Stimulated activated naive B cell treated with anti-CD40 and anti-IgM and Interleukin-4, amounts not matched to agents 10 μg/mL and 1 μg/mL and 100 μg/mL, for 72 hours (primary cell): ENCODE data around the gene HSPA8.
A peak's percentile ranks its signal among the peaks of the same experiment; 100 is the strongest.
"Not testable (repeated sequence)": the region's sequence is repeated elsewhere in the genome, so short reads cannot be mapped to it uniquely, and the experiment has no call there.

Source experiments
- ATAC-seq, 2 donors: fragments of 150-1000 bp; cut with Tn5 transposase; replicated peaks; 2 replicates each; pipeline ENCODE4 v1.10.0; 2021; ENCODE audit warnings: moderate library complexity in 1 of 2
- DNase-seq: peaks from one replicate; pipeline ENCODE4 v3.0.0; 2021
- H3K27ac Mint-ChIP-seq: one replicate; pipeline ENCODE4 v1.8.0; 2022; ENCODE audit warnings: mild to moderate bottlenecking, mixed read lengths
- H3K27me3 Mint-ChIP-seq, 2 donors: one replicate each; pipeline ENCODE4 v1.8.0; 2022; ENCODE audit warnings: mixed read lengths in 2 of 2
- H3K36me3 Mint-ChIP-seq, 2 donors: one replicate each; pipeline ENCODE4 v1.8.0; 2022; ENCODE audit warnings: mixed read lengths in 2 of 2, mild to moderate bottlenecking in 1 of 2
- H3K4me1 Mint-ChIP-seq, 2 donors: one replicate each; pipeline ENCODE4 v1.8.0; 2022; ENCODE audit warnings: mixed read lengths in 2 of 2, mild to moderate bottlenecking in 1 of 2
- H3K4me3 Mint-ChIP-seq, 2 donors: one replicate each; pipeline ENCODE4 v1.8.0; 2022; ENCODE audit warnings: mild to moderate bottlenecking in 2 of 2, mixed read lengths in 2 of 2, moderate library complexity in 1 of 2
- H3K9me3 Mint-ChIP-seq, 2 donors: one replicate each; pipeline ENCODE4 v1.8.0; 2022; ENCODE audit warnings: mixed read lengths in 2 of 2, mild to moderate bottlenecking in 1 of 2

Gene HSPA8

GRCh38 chr11:123061403-123062157 lies at the start of gene HSPA8:
Gene HSPA8 (minus strand): TSS chr11:123062136. CDS start chr11:123061324, 812 bp downstream.
- peak; percentile 43 for DNase-seq
- peaks cover 0 to 2% of the 10 kb centered on the region in 2 donors for H3K9me3 Mint-ChIP-seq
- peak within 1 kb of the TSS; percentile 100 for H3K27ac Mint-ChIP-seq
- no peaks in the 10 kb centered on the region for H3K27me3 Mint-ChIP-seq
- ATAC-seq = peak; percentile 13 to 15
- H3K4me1 Mint-ChIP-seq = peaks cover 30 to 62% of the 10 kb centered on the region in 2 donors
- peak within 1 kb of the TSS; percentile 97 to 99 for H3K4me3 Mint-ChIP-seq
- H3K36me3 Mint-ChIP-seq = peaks cover 50 to 58% of the 10 kb centered on the region in 2 donors

- peaks cover 17 to 19% of the 10 kb centered on the region in 2 donors for H3K27me3 Mint-ChIP-seq
- no peak for DNase-seq
These were observed 49.5 kb upstream of the HSPA8 start for GRCh38 chr11:123111465-123111864.

GRCh38 chr11:123110397-123110796 lies 48.5 kb upstream of the HSPA8 start:
- no peaks in the 10 kb centered on the region for H3K4me1 Mint-ChIP-seq
- ATAC-seq = no peak
- H3K27ac Mint-ChIP-seq = no peak overlapping the region
- H3K9me3 Mint-ChIP-seq = no peaks in the 10 kb centered on the region
- DNase-seq = no peak
- H3K36me3 Mint-ChIP-seq = no peaks in the 10 kb centered on the region
- H3K27me3 Mint-ChIP-seq = peaks cover 17 to 19% of the 10 kb centered on the region in 2 donors
- H3K4me3 Mint-ChIP-seq = no peak overlapping the region

More at GRCh38 chr11:123111465-123111864, 49.5 kb upstream of the HSPA8 start:
- H3K36me3 Mint-ChIP-seq = peaks cover 0 to 2% of the 10 kb centered on the region in 2 donors
- peaks cover 2 to 5% of the 10 kb centered on the region in 2 donors for H3K9me3 Mint-ChIP-seq
- H3K4me3 Mint-ChIP-seq = no peak overlapping the region
- peak; percentile 56 to 58 for ATAC-seq
- no peak overlapping the region for H3K27ac Mint-ChIP-seq
- H3K4me1 Mint-ChIP-seq = no peaks in the 10 kb centered on the region

GRCh38 chr11:123107945-123108495 lies 46.1 kb upstream of the HSPA8 start:
- H3K27me3 Mint-ChIP-seq = peaks cover 17 to 19% of the 10 kb centered on the region in 2 donors
- no peaks in the 10 kb centered on the region for H3K36me3 Mint-ChIP-seq
- H3K4me1 Mint-ChIP-seq = no peaks in the 10 kb centered on the region
- no peaks in the 10 kb centered on the region for H3K9me3 Mint-ChIP-seq
- ATAC-seq = no peak
- no peak overlapping the region for H3K27ac Mint-ChIP-seq
- H3K4me3 Mint-ChIP-seq = no peak overlapping the region
- DNase-seq = no peak

GRCh38 chr11:123104697-123105096 lies 42.8 kb upstream of the HSPA8 start:
- Mint-ChIP-seq H3K27me3 (peaks cover 20 to 26% of the 10 kb centered on the region in 2 donors), H3K27ac (no peak overlapping the region), H3K9me3 (no peaks in the 10 kb centered on the region), H3K4me1 (no peaks in the 10 kb centered on the region), H3K36me3 (no peaks in the 10 kb centered on the region), H3K4me3 (no peak overlapping the region)
- ATAC-seq (no peak), DNase-seq (no peak)

- ATAC-seq = peak; percentile 25 to 41
- no peak for DNase-seq
- H3K27ac Mint-ChIP-seq = no peak overlapping the region
- H3K36me3 Mint-ChIP-seq = no peaks in the 10 kb centered on the region
- H3K9me3 Mint-ChIP-seq = no peaks in the 10 kb centered on the region
- H3K27me3 Mint-ChIP-seq = peaks cover 16 to 18% of the 10 kb centered on the region in 2 donors
- H3K4me3 Mint-ChIP-seq = no peak overlapping the region
- H3K4me1 Mint-ChIP-seq = no peaks in the 10 kb centered on the region
These were observed 41.5 kb upstream of the HSPA8 start for GRCh38 chr11:123103326-123103980.

- no peak overlapping the region for H3K4me3 Mint-ChIP-seq
- no peak for ATAC-seq
These were observed 38.6 kb upstream of the HSPA8 start for GRCh38 chr11:123100379-123101085.

GRCh38 chr11:123098990-123099389 lies 37.1 kb upstream of the HSPA8 start:
- peaks cover 9% of the 10 kb centered on the region in 2 donors for H3K27me3 Mint-ChIP-seq
- DNase-seq = no peak
- no peaks in the 10 kb centered on the region for H3K4me1 Mint-ChIP-seq
- no peak overlapping the region for H3K4me3 Mint-ChIP-seq
- H3K9me3 Mint-ChIP-seq = no peaks in the 10 kb centered on the region
- ATAC-seq = no peak
- H3K36me3 Mint-ChIP-seq = no peaks in the 10 kb centered on the region
- no peak overlapping the region for H3K27ac Mint-ChIP-seq

More at GRCh38 chr11:123100379-123101085, 38.6 kb upstream of the HSPA8 start:
- Mint-ChIP-seq H3K27me3 (peaks cover 9% of the 10 kb centered on the region in 2 donors), H3K4me1 (no peaks in the 10 kb centered on the region), H3K27ac (peak overlapping the region; percentile 76), H3K9me3 (no peaks in the 10 kb centered on the region), H3K36me3 (no peaks in the 10 kb centered on the region)
- DNase-seq = no peak

- H3K27ac Mint-ChIP-seq = no peak overlapping the region
- H3K27me3 Mint-ChIP-seq = no peaks in the 10 kb centered on the region
- DNase-seq (no peak), ATAC-seq (no peak)
- no peaks in the 10 kb centered on the region for H3K9me3 Mint-ChIP-seq
- H3K4me3 Mint-ChIP-seq = no peak overlapping the region
- H3K36me3 Mint-ChIP-seq = no peaks in the 10 kb centered on the region
- no peaks in the 10 kb centered on the region for H3K4me1 Mint-ChIP-seq
These were observed 31.8 kb upstream of the HSPA8 start for GRCh38 chr11:123093739-123094138.

- H3K36me3 Mint-ChIP-seq = no peaks in the 10 kb centered on the region
- H3K4me1 Mint-ChIP-seq = no peaks in the 10 kb centered on the region
- no peak overlapping the region for H3K27ac Mint-ChIP-seq
- no peak for DNase-seq
- no peaks in the 10 kb centered on the region for H3K9me3 Mint-ChIP-seq
- H3K4me3 Mint-ChIP-seq = no peak overlapping the region
- ATAC-seq = no peak
- H3K27me3 Mint-ChIP-seq = no peaks in the 10 kb centered on the region
These were observed 29.6 kb upstream of the HSPA8 start for GRCh38 chr11:123091506-123091905.

- not testable (repeated sequence) for H3K9me3 Mint-ChIP-seq, H3K4me3 Mint-ChIP-seq, H3K27ac Mint-ChIP-seq
These were observed 28.2 kb upstream of the HSPA8 start for GRCh38 chr11:123090168-123090567.

GRCh38 chr11:123088896-123089295 lies 27.0 kb upstream of the HSPA8 start:
- H3K27ac Mint-ChIP-seq, H3K4me1 Mint-ChIP-seq, H3K36me3 Mint-ChIP-seq, H3K9me3 Mint-ChIP-seq, H3K4me3 Mint-ChIP-seq, H3K27me3 Mint-ChIP-seq, ATAC-seq, DNase-seq: not testable (repeated sequence)

More at GRCh38 chr11:123090168-123090567, 28.2 kb upstream of the HSPA8 start:
- DNase-seq, ATAC-seq, H3K27me3 Mint-ChIP-seq, H3K4me1 Mint-ChIP-seq, H3K36me3 Mint-ChIP-seq: not testable (repeated sequence)

GRCh38 chr11:123087657-123088056 lies 25.7 kb upstream of the HSPA8 start:
- not testable (repeated sequence) for DNase-seq, H3K9me3 Mint-ChIP-seq, ATAC-seq

GRCh38 chr11:123086305-123086704 lies 24.4 kb upstream of the HSPA8 start:
- no peaks in the 10 kb centered on the region for H3K4me1 Mint-ChIP-seq
- no peak for ATAC-seq
- DNase-seq = no peak
- H3K9me3 Mint-ChIP-seq = peaks cover 0 to 2% of the 10 kb centered on the region in 2 donors
- H3K4me3 Mint-ChIP-seq = no peak overlapping the region
- H3K36me3 Mint-ChIP-seq = no peaks in the 10 kb centered on the region
- no peaks in the 10 kb centered on the region for H3K27me3 Mint-ChIP-seq
- H3K27ac Mint-ChIP-seq = no peak overlapping the region

More at GRCh38 chr11:123087657-123088056, 25.7 kb upstream of the HSPA8 start:
- not testable (repeated sequence) for H3K27ac Mint-ChIP-seq, H3K4me3 Mint-ChIP-seq, H3K27me3 Mint-ChIP-seq, H3K4me1 Mint-ChIP-seq, H3K36me3 Mint-ChIP-seq
